Ovary (tissue), 9 donors: ENCODE data around the gene ZNF592. TPM values are rescaled to one million over a fixed set of nuclear protein-coding genes. Genes with fewer than 3 reads are reported as not detected.
"Not testable (repeated sequence)": the region's sequence is repeated elsewhere in the genome, so short reads cannot be mapped to it uniquely, and the experiment has no call there.

Source experiments
- DNase-seq, 5 donors: peaks; one replicate each; pipeline ENCODE4 v3.0.0-alpha.2; 2019 to 2020
- H3K27ac ChIP-seq, 2 donors: fragments of 200-600 bp; one replicate each; pipeline versions ENCODE4 v1.5.1 to v1.8.0; 2019 to 2022
- H3K27me3 ChIP-seq: fragments of 200-600 bp; one replicate; pipeline ENCODE4 v1.8.0; 2022
- H3K36me3 ChIP-seq: fragments of 200-600 bp; sonication (generic); one replicate; pipeline ENCODE4 v1.5.1; 2019
- H3K4me1 ChIP-seq: one replicate; pipeline ENCODE4 v1.8.1; 2013; ENCODE audit warnings: mild to moderate bottlenecking, moderate library complexity; ENCODE audit not compliant: insufficient read depth
- H3K4me3 ChIP-seq: fragments of 200-600 bp; sonication (generic); one replicate; pipeline ENCODE4 v1.5.1; 2017
- H3K9me3 ChIP-seq, 2 donors: fragments of 200-600 bp in 1 of 2; sonication (generic) in 1 of 2; one replicate each; pipeline versions ENCODE4 v1.5.1 to v1.8.1; 2013 to 2019; ENCODE audit warnings: mild to moderate bottlenecking in 1 of 2, moderate library complexity in 1 of 2
- EP300 ChIP-seq: sonication (generic); formaldehyde crosslinking; IDR thresholded peaks from one replicate; pipeline ENCODE4 v1.6.1; 2017; ENCODE audit warnings: antibody characterized with exemption
- POLR2A ChIP-seq: fragments of 450-650 bp; IDR thresholded peaks from one replicate; pipeline ENCODE4 v1.6.1; 2017; ENCODE audit warnings: antibody characterized with exemption, mild to moderate bottlenecking, moderate library complexity
- WGBS, 3 donors: extraction: QIAGEN DNeasy Blood & Tissue Kit in 1 of 3; methylation state at CpG; one replicate each; pipeline versions ENCODE4 v1.1.5 to v1.1.7; 2013 to 2017; 5-methylcytosine and 5-hydroxymethylcytosine counted together
- intact Hi-C, 4 donors: fragments of 100-400 bp; cut with DNase I; formaldehyde crosslinking; loops; one replicate each; pipeline versions ENCODE4 v1.11.0 to v1.15.1; 2022 to 2023
- polyA plus RNA-seq, 2 donors: library from polyadenylated mRNA; stranded (reverse); fragments of 200-250 nt in 1 of 2; fragments of 350-450 nt in 1 of 2; fragmentation: Illumina TruSeq in 1 of 2; extraction: RNeasy Lipid Tissue Mini Kit (QIAGEN cat#74804) in 1 of 2; gene quantifications; one replicate each; pipeline ENCODE4 v1.2.3, GENCODE V29; 2013 to 2014
- total RNA-seq, 7 donors: library from RNA; depleted of rRNA in 2 of 7; stranded (reverse); fragments of >200 nt in 2 of 7; fragmentation: NEBNext Ultra II Directional in 3 of 7; extraction: Animal tissue kit (Norgen Biotek cat#: 25700) in 3 of 7; gene quantifications; one replicate each; pipeline versions ENCODE4 v1.1.0 to v1.2.4, GENCODE V29; 2016 to 2023
- TF ChIP-seq, protein P1 (sequence below), 3 donors: fragments of 450-650 bp in 2 of 3; fragments of 200-600 bp in 1 of 3; IDR thresholded peaks; one replicate each; pipeline versions ENCODE4 v1.5.1 to v1.8.0; 2016 to 2022; ENCODE audit warnings: antibody characterized with exemption in 3 of 3, mild to moderate bottlenecking in 1 of 3
- donor health status: DM: no; HTN: no; CAD: no; lungs with moderate emphysema.
- donor health status: DM: no; HTN: no; CAD: no.
- donor health status: Bipolar disorder and iron deficiency.
- donor health status: DM: yes; HTN: yes; CAD: no.
- donor health status: DM: no; HTN: no; CAD: no.
- donor health status: DM: yes; HTN: yes; CAD: no.

Gene ZNF592
- total and polyA plus RNA-seq, 9 donors: 10.9 to 37.3 (median 23.7) TPM

DNA sequence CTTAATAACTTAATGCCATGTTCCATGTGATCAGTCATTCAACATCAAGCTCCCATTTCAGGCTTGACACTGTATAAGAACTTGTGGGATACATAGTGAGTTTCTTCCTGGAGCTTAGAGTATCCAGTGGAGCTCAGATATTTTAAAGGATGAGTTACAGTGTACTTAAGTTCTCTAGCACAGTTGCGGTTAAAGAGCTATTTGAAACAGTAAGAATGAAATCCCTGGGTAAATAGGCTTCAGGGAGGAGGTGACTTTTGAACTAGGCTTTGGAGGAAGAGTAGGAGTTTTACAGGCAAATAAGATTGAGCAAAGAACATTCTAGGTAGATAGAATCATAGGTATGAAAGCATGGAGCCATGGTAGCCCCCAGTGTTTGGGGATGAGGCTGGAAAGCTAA is 3.8 kb downstream of the ZNF592 start:
- Histone ChIP-seq H3K9me3 (no peaks in the 10 kb centered on the region), H3K4me3 (no peak overlapping the region), H3K4me1 (peaks cover 12% of the 10 kb centered on the region), H3K27me3 (no peaks in the 10 kb centered on the region), H3K27ac (no peak overlapping the region), H3K36me3 (no peaks in the 10 kb centered on the region)
- intact Hi-C loops: loop anchor here in 2 of 4 donors (10.0 kb wide), 2 partner anchors 63 to 173 kb away; partner anchors contain the start of gene ALPK3 (in 1 of the 2)
- no peak for DNase-seq
- no peak for TF ChIP-seq EP300
- TF ChIP-seq, protein P1, sequence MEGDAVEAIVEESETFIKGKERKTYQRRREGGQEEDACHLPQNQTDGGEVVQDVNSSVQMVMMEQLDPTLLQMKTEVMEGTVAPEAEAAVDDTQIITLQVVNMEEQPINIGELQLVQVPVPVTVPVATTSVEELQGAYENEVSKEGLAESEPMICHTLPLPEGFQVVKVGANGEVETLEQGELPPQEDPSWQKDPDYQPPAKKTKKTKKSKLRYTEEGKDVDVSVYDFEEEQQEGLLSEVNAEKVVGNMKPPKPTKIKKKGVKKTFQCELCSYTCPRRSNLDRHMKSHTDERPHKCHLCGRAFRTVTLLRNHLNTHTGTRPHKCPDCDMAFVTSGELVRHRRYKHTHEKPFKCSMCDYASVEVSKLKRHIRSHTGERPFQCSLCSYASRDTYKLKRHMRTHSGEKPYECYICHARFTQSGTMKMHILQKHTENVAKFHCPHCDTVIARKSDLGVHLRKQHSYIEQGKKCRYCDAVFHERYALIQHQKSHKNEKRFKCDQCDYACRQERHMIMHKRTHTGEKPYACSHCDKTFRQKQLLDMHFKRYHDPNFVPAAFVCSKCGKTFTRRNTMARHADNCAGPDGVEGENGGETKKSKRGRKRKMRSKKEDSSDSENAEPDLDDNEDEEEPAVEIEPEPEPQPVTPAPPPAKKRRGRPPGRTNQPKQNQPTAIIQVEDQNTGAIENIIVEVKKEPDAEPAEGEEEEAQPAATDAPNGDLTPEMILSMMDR (IDR thresholded peaks at IDR 0.05): no peak
- TF ChIP-seq POLR2A: no peak
- WGBS, 3 donors: 97 to 98% (median 98%) methylated on average over 1 of the region's 1 CpG

DNA sequence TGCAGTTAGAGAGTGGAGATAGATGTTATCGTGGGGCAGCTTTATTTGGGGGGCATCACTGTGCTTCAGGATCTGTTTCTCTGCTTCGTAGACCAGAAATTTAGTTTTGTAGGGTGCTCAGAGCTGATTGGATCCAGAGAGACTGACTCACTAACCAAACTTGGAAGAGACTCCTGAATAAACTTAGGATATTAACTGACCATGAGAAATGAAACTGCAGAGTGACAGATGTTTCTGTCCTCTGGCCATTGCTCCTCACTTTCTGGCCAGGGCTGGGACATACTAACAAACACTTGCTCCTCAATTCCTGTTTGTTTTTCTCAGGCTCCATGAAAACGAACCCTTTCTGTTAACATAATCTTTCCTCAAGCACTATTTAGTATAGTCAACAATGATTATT is 4.3 kb downstream of the ZNF592 start:
- WGBS, 3 donors: 18 to 26% (median 21%) methylated on average over 3 of the region's 3 CpGs
- no peak overlapping the region for H3K4me3 ChIP-seq

DNA sequence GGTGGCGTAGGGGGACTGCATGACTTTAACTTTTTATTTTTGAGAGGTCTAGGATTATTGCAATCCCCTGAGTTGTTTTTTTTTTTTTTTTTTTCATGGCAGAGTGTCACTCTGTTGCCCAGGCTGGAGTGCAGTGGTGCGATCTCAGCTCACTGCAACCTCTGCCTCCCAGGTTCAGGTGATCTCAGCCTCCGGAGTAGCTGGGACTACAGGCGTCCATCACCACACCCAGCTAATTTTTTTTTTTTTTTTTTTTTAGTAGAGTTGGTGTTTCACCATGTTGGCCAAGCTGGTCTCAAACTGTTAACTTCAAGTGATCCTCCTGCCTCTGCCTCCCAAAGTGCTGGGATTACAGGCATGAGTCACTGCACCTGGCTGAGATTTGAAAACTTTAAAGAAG is 6.5 kb downstream of the ZNF592 start:
- WGBS, 3 donors: 68 to 99% (median 84%) methylated on average over 4 of the region's 4 CpGs
- intact Hi-C loops: loop anchor here in 2 of 4 donors (10.0 kb wide), 2 partner anchors 60 to 170 kb away; partner anchors contain the start of gene ALPK3 (in 1 of the 2)
- H3K4me1 ChIP-seq: peaks cover 13% of the 10 kb centered on the region

More for the DNA sequence above, 4.3 kb downstream of the ZNF592 start:
- Histone ChIP-seq H3K36me3 (no peaks in the 10 kb centered on the region), H3K27ac (no peak overlapping the region), H3K27me3 (no peaks in the 10 kb centered on the region), H3K9me3 (no peaks in the 10 kb centered on the region), H3K4me1 (peaks cover 12% of the 10 kb centered on the region)
- TF ChIP-seq EP300 (no peak), POLR2A (no peak)
- TF ChIP-seq, protein P1 (IDR thresholded peaks at IDR 0.05): no peak
- intact Hi-C loops: loop anchor here in 2 of 4 donors (10.0 kb wide), 2 partner anchors 62 to 172 kb away; partner anchors contain the start of gene ALPK3 (in 1 of the 2)
- DNase-seq: no peak

DNA sequence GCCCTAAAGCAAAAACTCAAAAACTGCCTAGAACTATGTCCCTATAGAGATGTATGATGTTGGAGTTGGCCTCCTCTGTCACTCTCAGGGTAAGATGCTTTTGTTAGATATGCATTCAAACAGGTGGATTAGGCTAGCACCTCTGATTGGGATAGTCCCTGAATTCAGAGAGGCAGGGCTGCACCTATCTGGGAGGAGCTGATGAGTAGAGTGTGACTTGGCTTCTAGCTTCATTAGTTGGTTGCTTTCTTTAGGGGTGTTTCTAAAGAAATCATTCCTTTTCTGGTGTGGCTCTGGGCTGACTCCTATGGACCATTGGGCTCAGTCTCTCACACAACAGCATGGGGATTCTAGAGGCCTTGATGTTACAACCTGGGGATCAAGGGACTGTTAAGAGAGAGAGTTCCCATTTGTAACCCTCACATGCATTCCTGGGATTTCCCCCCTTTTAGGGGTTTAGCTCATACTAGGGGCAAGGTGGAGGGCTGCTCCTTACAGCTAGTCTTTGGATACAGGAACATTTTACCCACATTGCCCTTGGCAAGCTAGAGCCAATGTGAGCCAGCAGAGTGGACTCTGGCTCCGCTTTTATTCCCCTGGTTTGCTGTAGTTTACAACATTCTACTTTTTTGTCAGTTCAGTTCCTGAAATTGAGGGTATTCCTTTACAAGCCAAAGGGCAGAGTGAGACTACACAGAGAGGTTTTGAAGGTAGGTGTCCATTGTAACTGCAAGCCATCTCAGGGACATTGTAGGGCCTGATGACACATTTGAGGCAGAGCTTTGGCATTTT is 7.5 kb downstream of the ZNF592 start:
- intact Hi-C loops: loop anchor here in 2 of 4 donors (10.0 kb wide), 2 partner anchors 59 to 169 kb away; partner anchors contain the start of gene ALPK3 (in 1 of the 2)
- DNase-seq: no peak
- Histone ChIP-seq H3K27me3 (no peaks in the 10 kb centered on the region), H3K27ac (no peak overlapping the region), H3K36me3 (no peaks in the 10 kb centered on the region), H3K4me3 (no peak overlapping the region), H3K9me3 (no peaks in the 10 kb centered on the region), H3K4me1 (peaks cover 15% of the 10 kb centered on the region)
- WGBS, 3 donors: 88 to 100% (median 95%) methylated on average over 1 of the region's 1 CpG
- TF ChIP-seq POLR2A (no peak), EP300 (no peak)
- TF ChIP-seq, protein P1 (IDR thresholded peaks at IDR 0.05): no peak

More for the DNA sequence above, 6.5 kb downstream of the ZNF592 start:
- H3K27me3 ChIP-seq, H3K4me3 ChIP-seq, H3K9me3 ChIP-seq, H3K36me3 ChIP-seq, H3K27ac ChIP-seq, DNase-seq: not testable (repeated sequence)

DNA sequence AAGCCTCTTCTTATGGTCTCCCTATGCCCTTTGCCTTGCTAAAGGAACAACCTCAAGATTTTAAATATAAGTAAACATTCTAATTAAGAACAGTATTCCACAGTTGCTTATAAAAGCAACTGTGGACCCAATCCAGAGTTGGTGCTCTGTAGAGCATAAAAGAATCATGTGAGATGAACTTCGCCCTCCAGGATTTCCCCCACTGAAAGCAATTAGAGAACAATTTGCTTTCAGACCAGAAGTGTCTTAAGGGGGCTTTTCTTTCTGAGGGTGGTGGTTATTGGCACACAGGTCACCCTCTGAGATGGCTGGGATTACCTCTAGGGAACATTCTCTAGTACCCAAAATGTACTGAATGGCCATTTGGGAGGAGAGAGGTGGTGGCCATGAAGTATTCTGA is 10.6 kb downstream of the ZNF592 start:
- peaks cover 30% of the 10 kb centered on the region for H3K4me1 ChIP-seq
- H3K27ac ChIP-seq: no peak overlapping the region
- TF ChIP-seq POLR2A (no peak), EP300 (no peak)
- TF ChIP-seq, protein P1 (IDR thresholded peaks at IDR 0.05): no peak
- no peaks in the 10 kb centered on the region for H3K36me3 ChIP-seq
- 96 to 100% (median 97%) methylated on average over 1 of the region's 1 CpG for WGBS, 3 donors
- no peaks in the 10 kb centered on the region for H3K9me3 ChIP-seq
- no peak for DNase-seq
- intact Hi-C loops: loop anchor here in 2 of 4 donors (10.0 kb wide), 2 partner anchors 56 to 166 kb away; partner anchors contain the start of gene ALPK3 (in 1 of the 2)
- H3K4me3 ChIP-seq: no peak overlapping the region
- H3K27me3 ChIP-seq: no peaks in the 10 kb centered on the region
